WTC11 (cell line): Measurements from ENCODE around the gene SPAG9. TPM values are rescaled to one million over a fixed set of nuclear protein-coding genes. Genes with fewer than 3 reads are reported as not detected.

Experiments used
- ATAC-seq: fragments of 200-7000 bp; cut with Tn5 transposase; 2 replicates; pipeline ENCODE4 v1.10.0; 2021; ENCODE audit warnings: mild to moderate bottlenecking, moderate library complexity
- CTCF ChIA-PET: fragments of 300-600 bp; sonication (Branson Sonifier 250); formaldehyde crosslinking; loops from one replicate; lab custom pipeline; 2021; ENCODE audit warnings: antibody characterized with exemption; lab: Charles Lee
- POLR2A ChIA-PET: fragments of 350-600 bp; sonication (Branson Sonifier 250); formaldehyde crosslinking; loops from one replicate; lab custom pipeline; 2021; ENCODE audit warnings: antibody characterized with exemption; lab: Charles Lee
- DNase-seq: peaks from one replicate; pipeline ENCODE4 v3.0.0; 2021; ENCODE audit warnings: low spot score
- H3K27ac Mint-ChIP-seq: 2 replicates; pipeline ENCODE4 v1.8.0; 2021; ENCODE audit warnings: mixed read lengths
- H3K27me3 Mint-ChIP-seq: 2 replicates; pipeline ENCODE4 v1.8.0; 2021; ENCODE audit warnings: low read depth, mild to moderate bottlenecking, moderate library complexity, mixed read lengths
- H3K36me3 Mint-ChIP-seq: 2 replicates; pipeline ENCODE4 v1.8.0; 2021; ENCODE audit warnings: mixed read lengths
- H3K4me1 Mint-ChIP-seq: 2 replicates; pipeline ENCODE4 v1.8.0; 2022; ENCODE audit warnings: mixed read lengths
- H3K4me3 Mint-ChIP-seq: 2 replicates; pipeline ENCODE4 v1.8.0; 2021; ENCODE audit warnings: mild to moderate bottlenecking, moderate library complexity, mixed read lengths
- H3K9me3 Mint-ChIP-seq: 2 replicates; pipeline ENCODE4 v1.8.0; 2021; ENCODE audit warnings: mixed read lengths
- ARID4B ChIP-seq: sonication (generic); formaldehyde crosslinking; IDR thresholded peaks from 2 replicates; pipeline ENCODE4 v1.8.0; 2023; ENCODE audit warnings: missing genetic modification reagents, mild to moderate bottlenecking, borderline replicate concordance
- ATF3 ChIP-seq: sonication (generic); formaldehyde crosslinking; conservative IDR thresholded peaks from 2 replicates; pipeline ENCODE4 v1.8.1; 2022; ENCODE audit warnings: mild to moderate bottlenecking, missing genetic modification reagents
- ELF4 ChIP-seq: sonication (generic); formaldehyde crosslinking; IDR thresholded peaks from 2 replicates; pipeline ENCODE4 v1.8.1; 2022; ENCODE audit warnings: low read depth, mild to moderate bottlenecking, moderate library complexity, missing genetic modification reagents
- MXD4 ChIP-seq: fragments of 250-450 bp; sonication (Bioruptor Pico); IDR thresholded peaks from 2 replicates; pipeline ENCODE4 v1.8.0; 2021; ENCODE audit warnings: mild to moderate bottlenecking, moderate library complexity, borderline replicate concordance
- NFYB ChIP-seq: sonication (generic); formaldehyde crosslinking; conservative IDR thresholded peaks from 2 replicates; pipeline ENCODE4 v1.8.0; 2022; ENCODE audit warnings: low read depth, missing genetic modification reagents
- NR3C1 ChIP-seq: sonication (generic); formaldehyde crosslinking; conservative IDR thresholded peaks from 2 replicates; pipeline ENCODE4 v1.8.1; 2023; ENCODE audit warnings: low read depth, mild to moderate bottlenecking, missing genetic modification reagents
- PREB ChIP-seq: sonication (generic); formaldehyde crosslinking; IDR thresholded peaks from 2 replicates; pipeline ENCODE4 v1.8.1; 2022; ENCODE audit warnings: mild to moderate bottlenecking, missing genetic modification reagents, moderate library complexity, borderline replicate concordance
- ZNF263 ChIP-seq: sonication (generic); formaldehyde crosslinking; IDR thresholded peaks from 2 replicates; pipeline ENCODE4 v1.8.1; 2022; ENCODE audit warnings: low read depth, mild to moderate bottlenecking, moderate library complexity, missing genetic modification reagents
- ZNF317 ChIP-seq: sonication (generic); formaldehyde crosslinking; IDR thresholded peaks from 2 replicates; pipeline ENCODE4 v1.8.1; 2023; ENCODE audit warnings: low read depth, mild to moderate bottlenecking, moderate library complexity, missing genetic modification reagents, borderline replicate concordance
- ZNF512 ChIP-seq: sonication (generic); formaldehyde crosslinking; IDR thresholded peaks from 2 replicates; pipeline ENCODE4 v1.8.1; 2022; ENCODE audit warnings: missing genetic modification reagents, borderline replicate concordance
- total RNA-seq: library from RNA; stranded (reverse); gene quantifications from 3 replicates; pipeline ENCODE4 v1.2.3, GENCODE V29; 2021

The SPAG9 gene
- total RNA-seq, 1 experiment from 2014 or later: 51.9 TPM

GRCh38 chr17:51032850-51033249 is 87.8 kb downstream of the SPAG9 start (continued):
- TF ChIP-seq ELF4 (CRISPR knock-in tag): no peak

GRCh38 chr17:51029568-51030463 is 90.9 kb downstream of the SPAG9 start:
- Mint-ChIP-seq H3K27me3 (no peaks in the 10 kb centered on the region), H3K36me3 (no peaks in the 10 kb centered on the region), H3K9me3 (no peaks in the 10 kb centered on the region), H3K4me1 (no peaks in the 10 kb centered on the region), H3K27ac (no peak overlapping the region), H3K4me3 (no peak overlapping the region)
- DNase-seq: no peak
- ATAC-seq: no peak
- TF ChIP-seq ZNF263 (CRISPR knock-in tag) (no peak), ZNF512 (no peak), ZNF317 (CRISPR knock-in tag) (no peak)
- CTCF ChIA-PET: no interaction called here
- POLR2A ChIA-PET: no interaction called here

- CTCF ChIA-PET: no interaction called here
- ATAC-seq: no peak
- DNase-seq: no peak
- Mint-ChIP-seq H3K27me3 (no peaks in the 10 kb centered on the region), H3K4me1 (no peaks in the 10 kb centered on the region), H3K4me3 (no peak overlapping the region), H3K27ac (no peak overlapping the region), H3K9me3 (no peaks in the 10 kb centered on the region), H3K36me3 (no peaks in the 10 kb centered on the region)
- POLR2A ChIA-PET: no interaction called here
- TF ChIP-seq PREB (CRISPR knock-in tag) (no peak), ATF3 (CRISPR knock-in tag) (no peak), MXD4 (CRISPR knock-in tag) (no peak)
These were observed 91.5 kb downstream of the SPAG9 start for GRCh38 chr17:51029142-51029541.

GRCh38 chr17:51028176-51028863 is 92.3 kb downstream of the SPAG9 start:
- Mint-ChIP-seq H3K4me3 (no peak overlapping the region), H3K27me3 (no peaks in the 10 kb centered on the region), H3K9me3 (no peaks in the 10 kb centered on the region), H3K36me3 (no peaks in the 10 kb centered on the region), H3K4me1 (no peaks in the 10 kb centered on the region), H3K27ac (no peak overlapping the region)
- ChIA-PET CTCF (interaction anchor here (1.4 kb wide), 1 partner anchor 125 kb away, joined by 3 read pairs; the partner anchor contains the start of gene NME1), POLR2A (no interaction called here)
- TF ChIP-seq NFYB: no peak
- no peak for TF ChIP-seq NR3C1 (CRISPR knock-in tag)
- no peak for TF ChIP-seq ARID4B (CRISPR knock-in tag)
- DNase-seq (no peak), ATAC-seq (no peak)
